Sigmoid colon (tissue), 4 donors: ENCODE measurements around the gene ITM2B.
"Not testable (repeated sequence)": the region's sequence is repeated elsewhere in the genome, so short reads cannot be mapped to it uniquely, and the experiment has no call there.

Experiments used
- EP300 ChIP-seq, 4 donors: sonication (generic); formaldehyde crosslinking; IDR thresholded peaks; one replicate each; pipeline ENCODE4 v1.6.1; 2017; ENCODE audit warnings: antibody characterized with exemption in 4 of 4
- TF ChIP-seq, protein P1 (sequence below), 4 experiments: fragments of 450-650 bp in 3 of 4; fragments of 200-600 bp in 1 of 4; IDR thresholded peaks; one replicate each; pipeline ENCODE4 v1.5.1; 2016 to 2019; ENCODE audit warnings: antibody characterized with exemption in 4 of 4, mild to moderate bottlenecking in 3 of 4, moderate library complexity in 2 of 4

- TF ChIP-seq EP300 (IDR thresholded peaks at IDR 0.05) = not testable (repeated sequence)
- TF ChIP-seq, protein P1, sequence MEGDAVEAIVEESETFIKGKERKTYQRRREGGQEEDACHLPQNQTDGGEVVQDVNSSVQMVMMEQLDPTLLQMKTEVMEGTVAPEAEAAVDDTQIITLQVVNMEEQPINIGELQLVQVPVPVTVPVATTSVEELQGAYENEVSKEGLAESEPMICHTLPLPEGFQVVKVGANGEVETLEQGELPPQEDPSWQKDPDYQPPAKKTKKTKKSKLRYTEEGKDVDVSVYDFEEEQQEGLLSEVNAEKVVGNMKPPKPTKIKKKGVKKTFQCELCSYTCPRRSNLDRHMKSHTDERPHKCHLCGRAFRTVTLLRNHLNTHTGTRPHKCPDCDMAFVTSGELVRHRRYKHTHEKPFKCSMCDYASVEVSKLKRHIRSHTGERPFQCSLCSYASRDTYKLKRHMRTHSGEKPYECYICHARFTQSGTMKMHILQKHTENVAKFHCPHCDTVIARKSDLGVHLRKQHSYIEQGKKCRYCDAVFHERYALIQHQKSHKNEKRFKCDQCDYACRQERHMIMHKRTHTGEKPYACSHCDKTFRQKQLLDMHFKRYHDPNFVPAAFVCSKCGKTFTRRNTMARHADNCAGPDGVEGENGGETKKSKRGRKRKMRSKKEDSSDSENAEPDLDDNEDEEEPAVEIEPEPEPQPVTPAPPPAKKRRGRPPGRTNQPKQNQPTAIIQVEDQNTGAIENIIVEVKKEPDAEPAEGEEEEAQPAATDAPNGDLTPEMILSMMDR (IDR thresholded peaks at IDR 0.05) = not testable (repeated sequence)
Observed at GRCh38 chr13:48215511-48216203, 17.3 kb upstream of the ITM2B start.
